NCI-H345 treated with DMSO at 0.1 percent for 48 hours (cell line): ENCODE measurements around the gene MECP2.
"Not testable (repeated sequence)": the region's sequence is repeated elsewhere in the genome, so short reads cannot be mapped to it uniquely, and the experiment has no call there.

Source experiments
- DNase-seq: peaks from one replicate; lab custom pipeline; 2025; ENCODE audit not compliant: unreplicated experiment; lab: John Stamatoyannopoulos, UW

The MECP2 gene

GRCh38 chrX:153999359-154000037 lies 98.0 kb downstream of the MECP2 start:
- DNase-seq, result no peak

DNA sequence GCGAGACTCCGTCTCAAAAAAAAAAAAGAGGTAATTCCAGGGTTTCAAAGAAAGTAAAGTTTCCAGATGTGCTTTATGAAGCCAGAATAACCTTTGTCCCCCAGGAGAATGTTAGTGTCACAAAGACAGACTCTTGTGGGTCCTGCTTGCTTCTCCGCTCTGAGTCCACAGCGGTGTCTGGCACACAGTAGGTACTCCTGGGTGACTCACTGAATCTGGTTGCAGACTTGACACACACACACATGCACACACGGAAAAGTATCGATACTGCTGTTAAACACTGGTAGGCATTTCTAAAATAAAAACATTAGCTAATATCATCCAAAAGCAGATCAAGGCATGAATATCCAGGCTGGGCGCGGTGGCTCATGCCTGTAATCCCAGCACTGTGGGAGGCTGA lies 102.0 kb downstream of the MECP2 start:
- DNase-seq, result no peak

DNA sequence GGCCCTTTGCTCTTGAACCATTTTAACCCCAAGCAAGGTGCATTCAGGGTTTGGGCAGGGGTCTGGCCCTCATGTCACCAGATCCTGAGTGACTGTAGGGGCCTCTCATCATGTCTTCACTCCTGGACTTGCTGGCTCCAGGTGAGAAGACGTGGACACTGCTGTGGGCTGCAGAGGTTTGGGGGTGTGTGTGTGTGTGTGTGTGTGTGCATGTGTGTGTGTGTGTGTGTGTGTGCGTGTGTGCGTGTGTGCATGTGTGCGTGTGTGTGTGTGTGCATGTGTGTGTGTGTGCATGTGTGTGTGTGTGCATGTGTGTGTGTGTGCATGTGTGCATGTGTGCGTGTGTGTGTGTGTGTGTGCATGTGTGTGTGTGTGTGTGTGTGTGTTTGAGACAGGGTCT lies 103.1 kb downstream of the MECP2 start:
- DNase-seq, result not testable (repeated sequence)

- no peak for DNase-seq
These were observed 103.5 kb downstream of the MECP2 start for GRCh38 chrX:153993978-153994377.

DNA sequence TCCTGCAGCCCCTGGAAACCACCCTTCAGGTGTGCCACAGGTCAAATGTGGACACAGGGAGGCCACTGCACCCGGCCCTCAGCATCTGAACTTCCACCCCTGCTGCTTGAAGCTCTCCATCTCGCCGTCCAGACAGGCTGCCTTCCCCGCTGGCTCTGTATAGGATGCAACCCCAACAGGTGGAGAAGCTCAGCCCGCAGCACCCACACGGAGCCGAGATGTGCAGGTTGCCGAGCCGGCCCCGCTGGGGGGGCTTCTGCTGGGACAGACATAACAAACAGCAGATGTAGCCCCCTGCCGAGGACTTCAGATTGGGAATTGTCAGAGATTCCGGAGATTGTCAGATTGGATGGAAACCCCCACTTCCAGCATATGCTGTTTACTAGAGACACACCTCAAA lies 104.4 kb downstream of the MECP2 start:
- DNase-seq, result no peak

GRCh38 chrX:153992180-153992579 lies 105.3 kb downstream of the MECP2 start:
- no peak for DNase-seq

DNA sequence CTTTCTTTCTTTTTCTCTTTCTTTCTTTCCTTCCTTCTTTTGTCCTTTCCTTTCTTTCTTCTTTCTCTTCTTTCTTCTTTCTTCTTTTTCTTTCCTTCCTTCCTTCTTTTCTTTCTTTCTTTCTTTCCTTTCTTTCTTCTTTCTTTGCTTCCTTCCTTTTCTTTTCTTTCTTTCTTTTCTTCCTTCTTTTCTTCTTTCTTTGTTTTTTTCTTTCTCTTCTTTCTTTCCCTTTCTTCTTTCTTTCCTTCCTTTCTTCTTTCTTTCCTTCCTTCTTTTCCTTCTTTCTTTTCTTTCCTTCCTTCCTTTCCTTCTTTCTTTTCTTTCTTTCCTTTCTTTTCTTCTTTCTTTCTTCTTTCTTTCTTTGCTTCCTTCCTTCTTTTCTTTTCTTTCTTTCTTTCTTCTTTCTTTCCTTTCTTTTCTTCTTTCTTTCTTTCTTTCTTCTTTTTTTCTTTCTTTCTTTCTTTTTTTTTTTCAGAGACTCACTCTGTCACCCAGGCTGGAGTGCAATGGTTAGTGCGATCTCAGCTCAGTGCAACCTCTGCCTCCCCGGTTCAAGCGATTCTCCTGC lies 106.4 kb downstream of the MECP2 start:
- DNase-seq, result no peak

DNA sequence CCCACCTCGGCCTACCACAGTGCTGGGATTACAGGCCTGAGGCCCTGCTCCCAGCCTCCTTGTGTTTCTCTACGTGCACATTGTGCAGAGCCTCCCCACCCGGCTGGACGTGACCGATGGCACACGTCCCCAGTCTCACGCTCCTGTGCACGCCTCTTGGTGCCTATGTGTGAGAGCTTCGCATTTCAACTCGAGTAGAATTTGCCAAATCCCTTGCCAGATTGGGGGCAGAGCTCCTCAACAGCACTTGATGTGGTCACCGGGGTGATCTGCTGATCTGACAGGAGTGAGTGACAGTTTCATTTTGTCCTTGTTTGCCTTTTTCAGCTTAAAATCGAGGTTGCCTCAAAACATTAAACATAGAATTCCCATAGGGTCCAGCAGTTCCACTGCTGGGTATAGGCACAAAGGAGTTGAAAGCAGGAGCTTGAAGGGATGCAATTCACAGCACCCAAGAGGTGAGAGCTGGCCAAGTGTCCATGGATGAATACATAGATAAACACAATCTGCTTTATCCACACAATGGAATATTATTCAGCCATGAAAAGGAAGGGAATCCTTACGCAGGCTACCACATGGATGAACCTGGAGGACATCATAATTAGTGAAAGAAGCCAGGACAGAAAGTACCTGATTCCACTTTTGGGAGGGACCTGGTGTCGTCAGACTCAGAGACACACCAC lies 107.4 kb downstream of the MECP2 start:
- DNase-seq, result no peak

DNA sequence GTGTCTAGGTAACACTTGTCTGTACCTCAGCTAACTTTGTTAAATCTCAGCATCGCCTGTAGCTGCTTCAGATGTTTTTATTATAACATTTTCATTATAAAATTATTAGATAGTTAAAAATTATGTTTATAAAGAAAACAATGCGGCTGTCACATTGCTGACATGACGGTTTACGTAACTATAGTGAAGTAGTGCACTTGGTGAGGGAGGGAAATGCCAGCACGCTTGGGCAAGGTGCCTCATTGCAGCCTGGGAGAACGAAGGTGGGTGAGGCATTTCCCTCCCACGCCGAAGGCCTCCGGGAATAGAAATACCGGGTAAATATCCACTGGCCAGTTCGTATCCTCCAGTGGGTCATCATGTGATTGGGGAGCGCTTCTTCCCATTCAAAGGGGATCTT lies 109.0 kb downstream of the MECP2 start:
- DNase-seq, result no peak

DNA sequence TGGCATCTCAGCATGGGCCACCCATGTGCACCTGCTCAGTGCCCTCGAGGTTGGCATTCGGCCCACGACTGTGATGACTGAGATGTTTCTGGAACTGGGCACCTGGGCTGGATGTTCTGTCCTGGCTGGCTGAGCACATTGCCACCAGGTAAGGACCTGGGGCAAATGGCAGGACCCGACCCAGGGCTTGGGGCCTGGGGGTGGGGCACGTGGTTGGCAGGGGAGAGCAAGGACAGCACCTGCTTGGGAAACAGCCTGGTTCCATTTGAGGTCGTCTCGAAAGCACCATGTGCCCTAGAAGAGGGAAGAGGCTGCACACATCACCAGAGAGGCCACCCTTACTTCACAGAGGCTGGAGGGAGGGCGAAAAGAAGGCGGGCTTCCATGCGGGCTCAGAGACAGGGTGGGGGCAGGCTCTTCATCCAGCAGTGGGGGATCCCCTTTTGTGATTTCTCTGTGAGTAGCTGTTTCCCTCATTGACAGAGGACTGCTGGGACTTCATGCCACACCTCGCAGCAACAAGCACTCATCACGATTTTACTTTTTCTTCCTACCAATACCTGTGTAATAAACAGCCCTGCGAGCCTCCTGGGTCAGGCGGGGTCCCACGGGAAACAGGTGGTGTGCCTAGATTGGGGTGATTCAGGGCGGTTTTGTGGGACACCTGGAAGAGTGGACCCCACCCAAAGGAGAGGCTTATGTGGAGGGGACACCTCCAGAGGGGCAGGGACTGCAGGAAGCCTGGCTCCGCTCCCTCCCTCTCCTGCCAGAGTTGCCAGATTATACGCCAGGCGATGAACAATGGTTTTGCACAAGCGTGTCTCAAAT lies 113.0 kb downstream of the MECP2 start:
- DNase-seq, result no peak

DNA sequence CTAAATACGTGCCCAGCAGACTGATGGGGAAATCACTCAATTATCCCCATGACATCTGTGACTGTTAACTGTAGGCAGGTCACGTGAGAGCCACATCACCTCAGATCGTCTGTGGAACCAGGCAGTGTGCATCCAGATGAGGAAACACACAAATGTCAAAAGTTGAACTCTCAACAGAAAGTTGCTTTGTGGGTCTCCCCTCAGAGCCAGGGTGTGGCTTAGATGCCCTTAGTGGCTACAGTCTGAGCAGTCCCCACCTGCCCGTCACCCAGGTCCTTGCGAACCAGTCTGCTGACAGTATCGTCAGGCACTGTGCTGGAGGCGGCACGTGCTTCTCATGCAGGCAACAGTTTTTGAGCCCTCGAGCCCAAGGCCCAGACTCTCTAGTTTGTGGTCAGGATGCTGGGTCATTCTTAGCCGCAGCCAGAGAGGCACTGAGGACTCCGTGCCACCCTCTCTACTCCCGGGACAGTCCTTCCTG lies 114.2 kb downstream of the MECP2 start:
- no peak for DNase-seq

GRCh38 chrX:153981771-153982533 lies 115.6 kb downstream of the MECP2 start:
- no peak for DNase-seq

GRCh38 chrX:153981231-153981630 lies 116.3 kb downstream of the MECP2 start:
- no peak for DNase-seq

- DNase-seq, result not testable (repeated sequence)
These were observed 117.1 kb downstream of the MECP2 start for GRCh38 chrX:153980394-153980793.

GRCh38 chrX:153974726-153975286 lies 122.7 kb downstream of the MECP2 start:
- DNase-seq, result no peak

DNA sequence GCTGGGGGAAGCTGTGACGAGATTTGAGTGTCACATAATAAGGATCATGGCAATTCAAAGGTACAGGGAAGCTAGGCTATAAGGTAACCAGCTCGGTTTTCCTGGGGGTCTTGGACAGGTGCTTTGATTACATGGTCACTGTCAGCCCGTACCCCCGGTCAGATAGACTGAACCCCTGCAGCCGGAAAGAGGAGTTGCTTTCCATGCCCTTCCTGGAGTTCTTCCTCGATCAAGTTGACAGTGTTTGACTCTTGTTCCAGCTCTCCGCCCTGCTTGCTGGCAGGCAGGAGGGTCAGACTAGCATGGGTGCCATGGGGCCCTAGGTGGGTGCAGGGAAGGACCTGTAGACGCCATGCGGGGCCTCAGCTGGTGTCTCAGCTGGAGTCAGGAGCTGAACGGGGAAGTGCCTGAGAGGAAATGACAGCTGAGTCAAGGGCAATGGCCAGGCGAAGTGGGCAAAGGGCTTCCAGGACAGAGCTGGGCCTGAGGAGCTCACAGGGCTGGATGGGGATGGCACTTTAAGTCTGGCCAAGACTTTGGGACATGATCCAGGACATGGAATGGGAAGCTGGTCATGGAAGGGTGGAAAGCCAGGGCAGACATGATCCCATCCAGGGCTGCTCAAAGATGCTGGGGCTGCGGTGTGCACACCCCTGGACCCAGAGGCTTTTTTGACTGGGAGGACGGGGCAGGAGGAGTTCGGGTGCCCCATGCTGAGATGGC lies 123.4 kb downstream of the MECP2 start:
- DNase-seq, result no peak

DNA sequence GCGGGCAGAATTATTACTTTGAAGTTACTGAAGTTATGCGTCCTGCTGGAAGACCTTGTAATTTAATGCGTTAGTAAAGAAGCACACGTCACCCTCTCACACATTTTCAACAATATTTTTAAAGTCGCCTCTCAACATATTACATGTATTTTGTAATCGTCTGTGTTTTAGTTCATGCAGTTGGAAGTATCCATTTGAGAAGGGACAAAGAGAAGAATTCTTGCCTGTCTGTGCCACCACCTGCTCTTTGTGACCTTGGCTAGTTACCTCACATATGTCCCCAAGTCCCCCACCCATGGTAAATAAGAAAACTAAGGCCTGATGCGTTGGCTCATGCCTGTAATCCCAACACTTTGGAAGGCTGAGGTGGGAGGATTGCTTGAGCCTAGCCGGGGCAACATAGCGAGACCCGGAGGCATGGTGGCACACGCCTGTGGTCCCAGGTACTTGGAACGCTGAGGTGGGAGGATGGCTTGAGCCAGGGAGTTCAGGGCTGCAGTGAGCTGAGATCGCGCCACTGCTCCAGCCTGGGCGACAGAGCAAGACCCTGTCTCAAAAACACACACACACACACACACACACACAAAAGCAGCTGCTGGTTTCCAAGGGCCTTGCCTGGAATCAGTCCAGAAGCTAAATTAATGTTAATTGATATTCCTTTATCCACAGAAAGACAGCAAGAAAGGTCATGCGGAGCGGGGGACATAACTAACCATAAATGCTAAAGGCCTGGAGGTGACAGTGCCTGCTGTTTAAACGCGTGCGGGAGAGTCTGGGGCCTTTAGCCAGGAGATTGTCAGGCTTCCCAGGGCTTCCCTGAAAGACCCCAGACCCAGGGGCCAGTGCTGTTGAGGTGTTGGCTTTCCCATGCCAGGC lies 124.2 kb downstream of the MECP2 start:
- no peak for DNase-seq

DNA sequence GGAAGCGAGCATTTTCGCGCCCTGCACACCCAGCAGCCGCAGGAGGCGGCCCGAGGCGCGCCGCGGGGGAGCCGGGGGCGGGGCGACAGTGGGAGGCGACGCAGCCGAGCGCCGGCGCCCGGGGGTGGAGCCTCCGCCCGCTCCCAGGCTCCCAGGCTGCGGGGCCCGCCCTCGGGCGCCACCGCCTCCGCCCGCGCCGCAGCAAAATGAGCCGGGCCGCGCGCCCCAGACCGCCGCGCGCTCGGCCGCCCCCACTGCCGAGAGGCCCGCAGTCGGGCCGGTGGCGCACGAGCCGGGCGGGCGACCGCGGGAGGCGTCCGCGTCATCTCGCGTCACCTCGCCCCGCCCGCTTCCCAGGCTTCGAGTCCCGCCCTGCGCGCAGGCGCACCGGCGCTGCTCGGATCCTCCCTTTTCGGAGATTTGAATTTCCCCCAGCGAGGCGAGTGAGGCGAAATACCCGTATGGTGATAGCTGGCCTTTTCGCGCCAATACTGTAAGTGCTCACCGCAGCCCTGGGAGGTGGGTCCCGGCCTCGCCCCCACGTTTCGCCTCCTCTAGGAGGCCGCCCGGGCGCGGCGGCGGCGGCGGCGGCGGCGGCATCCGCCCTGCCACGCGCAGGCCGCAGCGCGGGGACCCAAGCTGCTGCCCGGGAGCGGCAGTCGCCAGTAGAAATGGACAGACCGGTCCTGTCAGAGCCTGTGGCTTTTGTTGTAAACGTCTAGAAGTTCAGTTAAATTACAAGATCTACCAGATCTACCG lies 125.0 kb downstream of the MECP2 start, which contains the start of gene TMEM187:
Gene TMEM187 (plus strand): TSS at position 387 of the 759 bp plus-strand sequence. CDS start 9,309 bp downstream, outside the sequence.
- peak; percentile 76 for DNase-seq
